H1 (cell line): ENCODE results near the gene ACY1. TPM values are rescaled to one million over a fixed set of nuclear protein-coding genes. Genes with fewer than 3 reads are reported as not detected.

ENCODE experiments used
- POLR2A ChIP-seq, 2 experiments: IDR thresholded peaks; 1 replicate in 1 of 2; 2 replicates in 1 of 2; pipeline ENCODE4 v1.6.1; 2011; ENCODE audit warnings: low read depth in 2 of 2, low read length in 2 of 2, mild to moderate bottlenecking in 2 of 2; ENCODE audit errors: control extremely low read depth in 1 of 2
- polyA plus RNA-seq, 7 experiments: library from polyadenylated mRNA; depleted of rRNA in 3 of 7; stranded (reverse) in 5 of 7; unstranded in 2 of 7; fragments of >200 nt in 5 of 7; fragments of 200-250 nt in 2 of 7; gene quantifications; 1 replicate in 5 of 7; 2 replicates in 1 of 7; 4 replicates in 1 of 7; pipeline versions ENCODE4 v1.2.1 to v1.2.3, GENCODE V29; 2011 to 2013; ENCODE audit warnings: missing spikeins in 2 of 7, mixed read lengths in 2 of 7
- total RNA-seq: library from RNA; stranded (reverse); fragmentation: NEBNext Ultra II Directional; extraction: Animal tissue kit (Norgen Biotek cat#: 25700); gene quantifications from 2 replicates; pipeline ENCODE4 v1.2.1, GENCODE V29; 2021

Gene ACY1
- total and polyA plus RNA-seq, 2 of the 8 experiments (the other 6 are each of a cell fraction or from before 2014, with no cell fraction given) = 48.3 to 113 TPM

GRCh38 chr3:51986010-51986947 is 2.9 kb downstream of the ACY1 start (continued):
- TF ChIP-seq POLR2A (IDR thresholded peaks at IDR 0.05; ENCODE audit: control extremely low read depth in 1 of 2, low read depth in 2 of 2, low read length in 2 of 2) = no peak
